Retinal pigment epithelial cell (primary cell): ENCODE results near the gene SAXO2.
"Not testable (repeated sequence)": the region's sequence is repeated elsewhere in the genome, so short reads cannot be mapped to it uniquely, and the experiment has no call there.

Source experiments
- DNase-seq: peaks from one replicate; pipeline ENCODE4 v3.0.0-alpha.2; 2010; ENCODE audit warnings: low read depth
- H3K4me3 ChIP-seq: 2 replicates; pipeline ENCODE4 v1.5.1; 2011; ENCODE audit warnings: mild to moderate bottlenecking, low read length, control low read depth, moderate library complexity
- CTCF ChIP-seq: conservative IDR thresholded peaks from 2 replicates; pipeline ENCODE4 v1.5.1; 2011; ENCODE audit warnings: low read depth, low read length, control low read depth, inconsistent platforms

SAXO2 gene

GRCh38 chr15:82317091-82317489 lies 54.5 kb downstream of the SAXO2 start:
- DNase-seq = no peak
- no peak for TF ChIP-seq CTCF
- H3K4me3 ChIP-seq = no peak overlapping the region

GRCh38 chr15:82317516-82317915 lies 54.9 kb downstream of the SAXO2 start:
- DNase-seq, H3K4me3 ChIP-seq: not testable (repeated sequence)

- not testable (repeated sequence) for H3K4me3 ChIP-seq, DNase-seq
Measured at GRCh38 chr15:82318281-82318680, 55.7 kb downstream of the SAXO2 start.

- not testable (repeated sequence) for H3K4me3 ChIP-seq, DNase-seq
Measured at GRCh38 chr15:82319522-82320278, 57.1 kb downstream of the SAXO2 start.

GRCh38 chr15:82320861-82321260 lies 58.2 kb downstream of the SAXO2 start:
- H3K4me3 ChIP-seq, DNase-seq: not testable (repeated sequence)

- not testable (repeated sequence) for DNase-seq, H3K4me3 ChIP-seq
Measured at GRCh38 chr15:82322488-82322887, 59.9 kb downstream of the SAXO2 start.

- not testable (repeated sequence) for DNase-seq, H3K4me3 ChIP-seq
Measured at GRCh38 chr15:82324831-82325230, 62.2 kb downstream of the SAXO2 start.

GRCh38 chr15:82325646-82326045 lies 63.0 kb downstream of the SAXO2 start:
- H3K4me3 ChIP-seq, DNase-seq: not testable (repeated sequence)

- DNase-seq, H3K4me3 ChIP-seq: not testable (repeated sequence)
Measured at GRCh38 chr15:82326896-82327295, 64.3 kb downstream of the SAXO2 start.

GRCh38 chr15:82327372-82327771 lies 64.8 kb downstream of the SAXO2 start:
- not testable (repeated sequence) for H3K4me3 ChIP-seq, DNase-seq

- DNase-seq = not testable (repeated sequence)
Measured at GRCh38 chr15:82329039-82329438, 66.4 kb downstream of the SAXO2 start.

GRCh38 chr15:82330921-82331320 lies 68.3 kb downstream of the SAXO2 start:
- H3K4me3 ChIP-seq, DNase-seq: not testable (repeated sequence)

More at GRCh38 chr15:82329039-82329438, 66.4 kb downstream of the SAXO2 start:
- H3K4me3 ChIP-seq = not testable (repeated sequence)

- not testable (repeated sequence) for H3K4me3 ChIP-seq, DNase-seq
Measured at GRCh38 chr15:82331576-82332304, 69.1 kb downstream of the SAXO2 start.

- not testable (repeated sequence) for DNase-seq, H3K4me3 ChIP-seq
Measured at GRCh38 chr15:82332711-82333602, 70.3 kb downstream of the SAXO2 start.

- DNase-seq, H3K4me3 ChIP-seq: not testable (repeated sequence)
Measured at GRCh38 chr15:82333603-82334553, 71.3 kb downstream of the SAXO2 start.
